ENCODE results near the gene NAPA.

Gene NAPA

GRCh38 chr19:47514869-47515588, at the start of gene NAPA:
Gene NAPA (minus strand): TSS chr19:47515063. CDS start chr19:47514940, 123 bp downstream.
- peak; percentile 91 for FAIRE-seq

GRCh38 chr19:47564081-47564480, 49.2 kb upstream of the NAPA start:
- no peak for DNase-seq (ENCODE audit: insufficient read length, low spot score)
- FAIRE-seq = no peak
- no peak for TF ChIP-seq POLR2A (IDR thresholded peaks at IDR 0.05; ENCODE audit: low read depth, low read length)

More at GRCh38 chr19:47514869-47515588, at the start of gene NAPA:
- DNase-seq (ENCODE audit: insufficient read length, low spot score) = peak; percentile 93
- TF ChIP-seq POLR2A (IDR thresholded peaks at IDR 0.05; ENCODE audit: low read depth, low read length) = peak; percentile 58

GRCh38 chr19:47561440-47562057, 46.7 kb upstream of the NAPA start:
- no peak for FAIRE-seq
- no peak for DNase-seq (ENCODE audit: insufficient read length, low spot score)
- TF ChIP-seq POLR2A (IDR thresholded peaks at IDR 0.05; ENCODE audit: low read depth, low read length) = no peak

GRCh38 chr19:47560999-47561398, 46.1 kb upstream of the NAPA start:
- TF ChIP-seq POLR2A (IDR thresholded peaks at IDR 0.05; ENCODE audit: low read depth, low read length) = no peak
- DNase-seq (ENCODE audit: insufficient read length, low spot score) = no peak
- FAIRE-seq = no peak

GRCh38 chr19:47550129-47550528, 35.3 kb upstream of the NAPA start:
- TF ChIP-seq POLR2A (IDR thresholded peaks at IDR 0.05; ENCODE audit: low read depth, low read length) = no peak
- FAIRE-seq (no peak), DNase-seq (ENCODE audit: insufficient read length, low spot score) (no peak)

- no peak for TF ChIP-seq POLR2A (IDR thresholded peaks at IDR 0.05; ENCODE audit: low read depth, low read length)
- DNase-seq (ENCODE audit: insufficient read length, low spot score) (no peak), FAIRE-seq (no peak)
These were observed 34.5 kb upstream of the NAPA start for GRCh38 chr19:47549261-47549862.

- no peak for DNase-seq (ENCODE audit: insufficient read length, low spot score)
- no peak for FAIRE-seq
- no peak for TF ChIP-seq POLR2A (IDR thresholded peaks at IDR 0.05; ENCODE audit: low read depth, low read length)
These were observed 32.3 kb upstream of the NAPA start for GRCh38 chr19:47547199-47547598.

GRCh38 chr19:47545061-47545948, 30.4 kb upstream of the NAPA start:
- FAIRE-seq (no peak), DNase-seq (ENCODE audit: insufficient read length, low spot score) (no peak)
- no peak for TF ChIP-seq POLR2A (IDR thresholded peaks at IDR 0.05; ENCODE audit: low read depth, low read length)

- no peak for FAIRE-seq
These were observed 29.6 kb upstream of the NAPA start for GRCh38 chr19:47544476-47544875.

GRCh38 chr19:47544075-47544474, 29.2 kb upstream of the NAPA start:
- FAIRE-seq (no peak), DNase-seq (ENCODE audit: insufficient read length, low spot score) (no peak)
- no peak for TF ChIP-seq POLR2A (IDR thresholded peaks at IDR 0.05; ENCODE audit: low read depth, low read length)

More at GRCh38 chr19:47544476-47544875, 29.6 kb upstream of the NAPA start:
- no peak for TF ChIP-seq POLR2A (IDR thresholded peaks at IDR 0.05; ENCODE audit: low read depth, low read length)
- no peak for DNase-seq (ENCODE audit: insufficient read length, low spot score)

- no peak for TF ChIP-seq POLR2A (IDR thresholded peaks at IDR 0.05; ENCODE audit: low read depth, low read length)
- DNase-seq (ENCODE audit: insufficient read length, low spot score) (no peak), FAIRE-seq (peak; percentile 90)
These were observed 27.2 kb upstream of the NAPA start for GRCh38 chr19:47542030-47542475.

- TF ChIP-seq POLR2A (IDR thresholded peaks at IDR 0.05; ENCODE audit: low read depth, low read length) = no peak
- FAIRE-seq (no peak), DNase-seq (ENCODE audit: insufficient read length, low spot score) (no peak)
These were observed 26.7 kb upstream of the NAPA start for GRCh38 chr19:47541518-47541917.

GRCh38 chr19:47540748-47541147, 25.9 kb upstream of the NAPA start:
- no peak for FAIRE-seq
- TF ChIP-seq POLR2A (IDR thresholded peaks at IDR 0.05; ENCODE audit: low read depth, low read length) = no peak
- no peak for DNase-seq (ENCODE audit: insufficient read length, low spot score)

Measured in H54 (cell line).